Ovary (tissue), 9 donors: ENCODE measurements around the gene TEP1. TPM values are rescaled to one million over a fixed set of nuclear protein-coding genes. Genes with fewer than 3 reads are reported as not detected.

ENCODE experiments used
- DNase-seq, 5 donors: peaks; one replicate each; pipeline ENCODE4 v3.0.0-alpha.2; 2019 to 2020
- H3K27ac ChIP-seq, 2 donors: fragments of 200-600 bp; one replicate each; pipeline versions ENCODE4 v1.5.1 to v1.8.0; 2019 to 2022
- H3K27me3 ChIP-seq: fragments of 200-600 bp; one replicate; pipeline ENCODE4 v1.8.0; 2022
- H3K36me3 ChIP-seq: fragments of 200-600 bp; sonication (generic); one replicate; pipeline ENCODE4 v1.5.1; 2019
- H3K4me1 ChIP-seq: one replicate; pipeline ENCODE4 v1.8.1; 2013; ENCODE audit warnings: mild to moderate bottlenecking, moderate library complexity; ENCODE audit not compliant: insufficient read depth
- H3K4me3 ChIP-seq: fragments of 200-600 bp; sonication (generic); one replicate; pipeline ENCODE4 v1.5.1; 2017
- H3K9me3 ChIP-seq, 2 donors: fragments of 200-600 bp in 1 of 2; sonication (generic) in 1 of 2; one replicate each; pipeline versions ENCODE4 v1.5.1 to v1.8.1; 2013 to 2019; ENCODE audit warnings: mild to moderate bottlenecking in 1 of 2, moderate library complexity in 1 of 2
- EP300 ChIP-seq: sonication (generic); formaldehyde crosslinking; IDR thresholded peaks from one replicate; pipeline ENCODE4 v1.6.1; 2017; ENCODE audit warnings: antibody characterized with exemption
- POLR2A ChIP-seq: fragments of 450-650 bp; IDR thresholded peaks from one replicate; pipeline ENCODE4 v1.6.1; 2017; ENCODE audit warnings: antibody characterized with exemption, mild to moderate bottlenecking, moderate library complexity
- WGBS, 3 donors: extraction: QIAGEN DNeasy Blood & Tissue Kit in 1 of 3; methylation state at CpG; one replicate each; pipeline versions ENCODE4 v1.1.5 to v1.1.7; 2013 to 2017; 5-methylcytosine and 5-hydroxymethylcytosine counted together
- intact Hi-C, 4 donors: fragments of 100-400 bp; cut with DNase I; formaldehyde crosslinking; loops; one replicate each; pipeline versions ENCODE4 v1.11.0 to v1.15.1; 2022 to 2023
- polyA plus RNA-seq, 2 donors: library from polyadenylated mRNA; stranded (reverse); fragments of 200-250 nt in 1 of 2; fragments of 350-450 nt in 1 of 2; fragmentation: Illumina TruSeq in 1 of 2; extraction: RNeasy Lipid Tissue Mini Kit (QIAGEN cat#74804) in 1 of 2; gene quantifications; one replicate each; pipeline ENCODE4 v1.2.3, GENCODE V29; 2013 to 2014
- total RNA-seq, 7 donors: library from RNA; depleted of rRNA in 2 of 7; stranded (reverse); fragments of >200 nt in 2 of 7; fragmentation: NEBNext Ultra II Directional in 3 of 7; extraction: Animal tissue kit (Norgen Biotek cat#: 25700) in 3 of 7; gene quantifications; one replicate each; pipeline versions ENCODE4 v1.1.0 to v1.2.4, GENCODE V29; 2016 to 2023
- TF ChIP-seq, protein P1 (sequence below), 3 donors: fragments of 450-650 bp in 2 of 3; fragments of 200-600 bp in 1 of 3; IDR thresholded peaks; one replicate each; pipeline versions ENCODE4 v1.5.1 to v1.8.0; 2016 to 2022; ENCODE audit warnings: antibody characterized with exemption in 3 of 3, mild to moderate bottlenecking in 1 of 3
- donor health status: DM: no; HTN: no; CAD: no; lungs with moderate emphysema.
- donor health status: DM: no; HTN: no; CAD: no.
- donor health status: Bipolar disorder and iron deficiency.
- donor health status: DM: yes; HTN: yes; CAD: no.
- donor health status: DM: no; HTN: no; CAD: no.
- donor health status: DM: yes; HTN: yes; CAD: no.

The TEP1 gene
- total and polyA plus RNA-seq, 9 donors, result 8.2 to 29.1 (median 18.2) TPM

DNA sequence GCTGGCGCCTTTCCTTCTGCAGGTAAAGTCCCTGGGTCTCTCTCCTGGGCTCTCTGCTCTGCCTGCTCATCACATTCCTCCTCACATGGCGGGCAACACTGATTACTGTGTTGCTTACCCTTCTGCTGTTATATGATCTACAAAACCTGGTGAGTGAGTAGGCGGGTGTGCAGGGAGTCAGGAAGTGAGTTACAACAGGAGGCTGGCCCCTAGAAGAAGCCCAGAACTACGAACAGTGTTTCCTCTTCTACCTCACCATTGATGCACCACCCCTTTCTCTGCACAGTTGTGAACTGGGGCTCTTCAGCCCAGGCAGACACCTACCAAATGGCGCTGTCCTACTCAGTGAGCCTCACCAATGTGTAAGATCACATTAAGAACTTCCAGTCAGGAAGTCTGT is 27.6 kb upstream of the TEP1 start:
- WGBS, 3 donors, result 75 to 79% (median 75%) methylated on average over 5 of the region's 5 CpGs
- Histone ChIP-seq H3K27ac (no peak overlapping the region), H3K27me3 (no peaks in the 10 kb centered on the region), H3K4me1 (no peaks in the 10 kb centered on the region), H3K4me3 (no peak overlapping the region), H3K36me3 (no peaks in the 10 kb centered on the region), H3K9me3 (no peaks in the 10 kb centered on the region)
- intact Hi-C loops, result no loop called here
- DNase-seq, result no peak
- TF ChIP-seq, protein P1, sequence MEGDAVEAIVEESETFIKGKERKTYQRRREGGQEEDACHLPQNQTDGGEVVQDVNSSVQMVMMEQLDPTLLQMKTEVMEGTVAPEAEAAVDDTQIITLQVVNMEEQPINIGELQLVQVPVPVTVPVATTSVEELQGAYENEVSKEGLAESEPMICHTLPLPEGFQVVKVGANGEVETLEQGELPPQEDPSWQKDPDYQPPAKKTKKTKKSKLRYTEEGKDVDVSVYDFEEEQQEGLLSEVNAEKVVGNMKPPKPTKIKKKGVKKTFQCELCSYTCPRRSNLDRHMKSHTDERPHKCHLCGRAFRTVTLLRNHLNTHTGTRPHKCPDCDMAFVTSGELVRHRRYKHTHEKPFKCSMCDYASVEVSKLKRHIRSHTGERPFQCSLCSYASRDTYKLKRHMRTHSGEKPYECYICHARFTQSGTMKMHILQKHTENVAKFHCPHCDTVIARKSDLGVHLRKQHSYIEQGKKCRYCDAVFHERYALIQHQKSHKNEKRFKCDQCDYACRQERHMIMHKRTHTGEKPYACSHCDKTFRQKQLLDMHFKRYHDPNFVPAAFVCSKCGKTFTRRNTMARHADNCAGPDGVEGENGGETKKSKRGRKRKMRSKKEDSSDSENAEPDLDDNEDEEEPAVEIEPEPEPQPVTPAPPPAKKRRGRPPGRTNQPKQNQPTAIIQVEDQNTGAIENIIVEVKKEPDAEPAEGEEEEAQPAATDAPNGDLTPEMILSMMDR (IDR thresholded peaks at IDR 0.05), result no peak
- TF ChIP-seq POLR2A, result no peak
- TF ChIP-seq EP300, result no peak

DNA sequence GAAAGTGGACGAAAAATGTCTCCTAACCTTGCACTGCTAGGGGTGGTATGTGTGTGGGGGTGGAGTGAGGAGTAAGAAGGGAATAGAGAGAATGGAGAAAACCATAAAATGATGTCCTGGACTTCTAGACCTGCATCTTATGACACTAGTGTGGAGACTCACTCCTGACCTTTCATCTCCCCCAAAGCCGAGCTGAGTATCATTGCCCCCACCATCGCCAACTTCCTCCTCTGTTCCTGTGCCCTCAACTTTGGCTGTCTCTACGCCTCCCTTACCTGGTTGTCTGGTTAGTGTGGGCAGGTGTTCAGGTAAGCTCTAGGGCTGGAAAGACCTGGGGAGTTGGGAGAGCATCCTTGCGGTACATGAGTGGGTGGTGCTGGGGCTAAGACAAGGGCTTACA is 27.2 kb upstream of the TEP1 start:
- no peak overlapping the region for H3K27ac ChIP-seq
- no peaks in the 10 kb centered on the region for H3K4me1 ChIP-seq
- DNase-seq, result no peak
- intact Hi-C loops, result no loop called here
- TF ChIP-seq EP300 (no peak), POLR2A (no peak)
- TF ChIP-seq, protein P1 (IDR thresholded peaks at IDR 0.05), result no peak
- H3K36me3 ChIP-seq, result no peaks in the 10 kb centered on the region
- H3K9me3 ChIP-seq, result no peaks in the 10 kb centered on the region
- 80 to 84% (median 82%) methylated on average over 5 of the region's 5 CpGs for WGBS, 3 donors
- no peak overlapping the region for H3K4me3 ChIP-seq
- no peaks in the 10 kb centered on the region for H3K27me3 ChIP-seq

DNA sequence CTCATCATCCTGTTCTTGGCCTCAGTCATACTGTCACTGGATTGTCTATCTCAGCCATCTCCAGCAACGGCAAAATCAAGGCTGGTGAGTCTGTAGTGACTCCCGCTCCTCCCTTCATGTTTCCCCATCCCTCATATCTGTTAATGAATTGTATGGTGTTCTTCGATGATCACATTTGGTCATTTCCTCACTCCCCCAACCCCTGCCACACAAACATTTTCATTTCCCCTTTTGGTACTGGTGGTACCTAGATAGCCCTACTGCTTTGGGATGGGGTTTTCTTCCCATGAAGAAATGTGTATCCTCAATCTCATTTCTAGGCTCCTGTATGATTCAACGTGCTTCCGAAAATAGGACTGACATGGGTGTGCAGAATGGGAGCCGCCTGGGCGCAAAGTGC is 25.4 kb upstream of the TEP1 start:
- no peak overlapping the region for H3K4me3 ChIP-seq
- H3K4me1 ChIP-seq, result peaks cover 2% of the 10 kb centered on the region
- intact Hi-C loops, result no loop called here
- WGBS, 3 donors, result 84 to 91% (median 90%) methylated on average over 7 of the region's 7 CpGs
- TF ChIP-seq EP300, result no peak
- TF ChIP-seq POLR2A, result no peak
- TF ChIP-seq, protein P1 (IDR thresholded peaks at IDR 0.05), result no peak
- no peaks in the 10 kb centered on the region for H3K27me3 ChIP-seq
- no peak overlapping the region for H3K27ac ChIP-seq
- H3K9me3 ChIP-seq, result no peaks in the 10 kb centered on the region
- DNase-seq, result no peak
- no peaks in the 10 kb centered on the region for H3K36me3 ChIP-seq

DNA sequence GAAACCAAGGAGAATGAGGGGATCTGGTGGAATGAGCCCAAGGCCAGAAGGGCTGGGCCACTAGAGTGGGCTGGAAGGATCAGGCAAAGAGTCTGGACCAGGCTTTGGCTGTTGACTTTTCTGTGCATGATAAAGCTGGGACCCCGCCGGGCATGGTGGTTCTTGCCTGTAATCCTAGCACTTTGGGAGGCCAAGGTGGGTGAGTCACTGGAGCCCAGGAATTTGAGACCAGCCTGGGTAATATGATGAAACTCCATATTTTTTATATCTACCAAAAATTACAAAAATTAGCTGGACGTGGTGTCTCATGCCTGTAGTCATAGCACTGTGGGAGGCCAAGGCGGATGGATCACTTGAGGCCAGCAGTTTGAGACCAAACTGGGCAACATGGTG is 23.1 kb upstream of the TEP1 start:
- DNase-seq, result no peak
- TF ChIP-seq POLR2A, result no peak
- TF ChIP-seq, protein P1 (IDR thresholded peaks at IDR 0.05), result no peak
- TF ChIP-seq EP300, result no peak
- Histone ChIP-seq H3K4me3 (no peak overlapping the region), H3K4me1 (peaks cover 2% of the 10 kb centered on the region), H3K27me3 (no peaks in the 10 kb centered on the region), H3K9me3 (no peaks in the 10 kb centered on the region), H3K36me3 (no peaks in the 10 kb centered on the region), H3K27ac (no peak overlapping the region)
- WGBS, 3 donors, result 64 to 78% (median 76%) methylated on average over 4 of the region's 4 CpGs
- intact Hi-C loops, result no loop called here
